Dendritic cell treated with granulocyte-macrophage colony-stimulating factor and Interleukin-4, amounts not matched to agents 40 ng/mL and 50 ng/mL, for 4 days (primary cell): ENCODE data around the gene FBN1.

Source experiments
- H3K27ac Mint-ChIP-seq: one replicate; pipeline ENCODE4 v1.8.0; 2022; ENCODE audit warnings: mild to moderate bottlenecking, mixed read lengths
- H3K27me3 Mint-ChIP-seq: one replicate; pipeline ENCODE4 v1.8.0; 2022; ENCODE audit warnings: mild to moderate bottlenecking, mixed read lengths
- H3K36me3 Mint-ChIP-seq: one replicate; pipeline ENCODE4 v1.8.0; 2022; ENCODE audit warnings: low read depth, mixed read lengths
- H3K4me1 Mint-ChIP-seq: one replicate; pipeline ENCODE4 v1.8.0; 2022; ENCODE audit warnings: low read depth, mixed read lengths
- H3K4me3 Mint-ChIP-seq: one replicate; pipeline ENCODE4 v1.8.0; 2022; ENCODE audit warnings: mild to moderate bottlenecking, moderate library complexity, mixed read lengths
- H3K9me3 Mint-ChIP-seq: one replicate; pipeline ENCODE4 v1.8.0; 2022; ENCODE audit warnings: mixed read lengths
- intact Hi-C: fragments of 100-400 bp; cut with micrococcal nuclease; formaldehyde crosslinking; loops from one replicate; pipeline ENCODE4 v1.15.0; 2022

FBN1 gene

DNA sequence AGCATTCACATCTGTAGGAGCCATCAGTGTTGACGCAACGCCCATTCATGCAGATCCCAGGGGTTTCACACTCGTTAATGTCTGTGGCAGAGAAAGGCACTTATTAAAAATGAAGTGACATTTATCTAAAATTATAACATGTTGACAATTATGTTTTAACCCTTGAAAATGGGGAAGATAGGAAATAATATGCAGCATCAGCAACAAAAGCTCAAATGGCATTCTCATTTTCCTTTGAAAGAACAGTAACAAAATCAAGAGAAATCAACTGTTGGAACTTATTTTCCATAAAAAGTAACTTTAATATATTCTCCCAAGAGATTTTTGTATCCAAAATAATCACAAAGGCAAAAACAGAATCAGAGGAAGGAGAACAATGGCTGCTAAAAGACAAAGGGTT lies 140.4 kb downstream of the FBN1 start:
- Mint-ChIP-seq H3K9me3 (no peaks in the 10 kb centered on the region), H3K27me3 (no peaks in the 10 kb centered on the region)
- intact Hi-C loops, result no loop called here

GRCh38 chr15:48501208-48501607 lies 144.3 kb downstream of the FBN1 start:
- H3K36me3 Mint-ChIP-seq, result no peaks in the 10 kb centered on the region
- no peaks in the 10 kb centered on the region for H3K9me3 Mint-ChIP-seq
- intact Hi-C loops, result no loop called here
- H3K27ac Mint-ChIP-seq, result no peak overlapping the region
- H3K27me3 Mint-ChIP-seq, result no peaks in the 10 kb centered on the region
- no peaks in the 10 kb centered on the region for H3K4me1 Mint-ChIP-seq
- H3K4me3 Mint-ChIP-seq, result no peak overlapping the region

More for the DNA sequence above, 140.4 kb downstream of the FBN1 start:
- Mint-ChIP-seq H3K36me3 (no peaks in the 10 kb centered on the region), H3K4me3 (no peak overlapping the region), H3K27ac (no peak overlapping the region), H3K4me1 (no peaks in the 10 kb centered on the region)

DNA sequence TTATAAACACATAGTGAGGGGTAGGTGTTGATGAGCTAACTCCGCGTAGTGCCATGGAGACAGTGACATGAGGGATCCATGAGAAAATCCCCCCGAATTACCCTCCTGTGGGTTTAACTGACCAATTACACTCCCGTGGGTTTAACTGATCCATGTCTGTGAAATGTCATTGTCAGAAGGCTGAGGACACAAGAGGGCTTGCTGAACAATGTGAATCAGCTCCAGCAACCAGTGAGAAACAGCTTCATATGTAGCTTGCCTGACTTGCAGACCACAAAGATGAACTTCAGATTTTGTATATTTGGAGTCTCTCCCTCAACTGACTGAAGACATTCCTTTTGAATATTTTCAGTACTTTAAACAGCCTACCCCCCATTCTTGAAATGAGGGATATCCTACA lies 144.9 kb downstream of the FBN1 start:
- no peaks in the 10 kb centered on the region for H3K36me3 Mint-ChIP-seq
- no peak overlapping the region for H3K27ac Mint-ChIP-seq
- intact Hi-C loops, result no loop called here
- no peaks in the 10 kb centered on the region for H3K27me3 Mint-ChIP-seq
- no peaks in the 10 kb centered on the region for H3K9me3 Mint-ChIP-seq
- H3K4me1 Mint-ChIP-seq, result no peaks in the 10 kb centered on the region
- no peak overlapping the region for H3K4me3 Mint-ChIP-seq

DNA sequence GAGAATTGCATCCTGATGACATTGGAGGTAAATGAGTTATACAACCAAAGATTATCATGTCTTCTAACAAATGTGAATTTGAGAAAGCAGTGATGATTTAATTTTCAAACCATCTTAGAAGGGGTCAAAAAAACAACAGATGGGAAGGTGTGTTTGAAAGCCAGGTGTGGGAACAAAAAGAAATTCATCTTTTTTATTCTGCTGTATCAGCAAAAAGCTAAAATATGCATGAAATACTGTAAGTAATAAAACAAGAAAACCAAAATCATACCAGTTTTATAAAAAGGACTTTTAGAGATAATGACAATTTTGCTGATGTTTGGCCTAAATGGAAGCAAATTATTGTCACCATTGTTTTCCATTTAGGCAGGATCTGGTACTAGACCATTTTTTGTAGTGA lies 145.5 kb downstream of the FBN1 start:
- no peaks in the 10 kb centered on the region for H3K9me3 Mint-ChIP-seq
- H3K4me1 Mint-ChIP-seq, result no peaks in the 10 kb centered on the region
- no peak overlapping the region for H3K27ac Mint-ChIP-seq
- no peak overlapping the region for H3K4me3 Mint-ChIP-seq
- intact Hi-C loops, result no loop called here
- no peaks in the 10 kb centered on the region for H3K36me3 Mint-ChIP-seq
- H3K27me3 Mint-ChIP-seq, result no peaks in the 10 kb centered on the region

- H3K9me3 Mint-ChIP-seq, result no peaks in the 10 kb centered on the region
- H3K4me3 Mint-ChIP-seq, result no peak overlapping the region
- no peaks in the 10 kb centered on the region for H3K36me3 Mint-ChIP-seq
- H3K27ac Mint-ChIP-seq, result no peak overlapping the region
- H3K27me3 Mint-ChIP-seq, result no peaks in the 10 kb centered on the region
- intact Hi-C loops, result no loop called here
- H3K4me1 Mint-ChIP-seq, result peaks cover 2% of the 10 kb centered on the region
These were observed 146.7 kb downstream of the FBN1 start for GRCh38 chr15:48498828-48499227.

DNA sequence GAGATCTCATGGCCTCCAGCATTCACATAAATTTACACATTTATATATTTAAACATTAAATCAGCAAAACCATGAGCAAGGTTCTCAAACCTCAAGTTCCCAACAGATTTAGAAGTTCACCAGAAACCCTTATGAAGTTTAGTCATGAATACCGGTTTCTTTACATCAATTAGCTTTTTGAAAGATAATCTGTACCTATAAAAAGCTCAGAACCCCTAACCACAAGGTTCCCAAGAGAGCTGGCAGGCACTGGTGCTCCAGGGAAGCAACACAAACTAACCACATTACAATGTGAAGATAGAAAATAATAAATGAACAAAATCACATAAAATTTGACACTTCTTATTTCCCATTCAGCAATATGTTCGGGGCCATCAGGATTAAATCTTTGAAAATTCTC lies 150.9 kb downstream of the FBN1 start:
- no peaks in the 10 kb centered on the region for H3K9me3 Mint-ChIP-seq
- H3K4me1 Mint-ChIP-seq, result peaks cover 8% of the 10 kb centered on the region
- no peak overlapping the region for H3K27ac Mint-ChIP-seq
- intact Hi-C loops, result no loop called here
- no peak overlapping the region for H3K4me3 Mint-ChIP-seq
- no peaks in the 10 kb centered on the region for H3K27me3 Mint-ChIP-seq
- H3K36me3 Mint-ChIP-seq, result no peaks in the 10 kb centered on the region

DNA sequence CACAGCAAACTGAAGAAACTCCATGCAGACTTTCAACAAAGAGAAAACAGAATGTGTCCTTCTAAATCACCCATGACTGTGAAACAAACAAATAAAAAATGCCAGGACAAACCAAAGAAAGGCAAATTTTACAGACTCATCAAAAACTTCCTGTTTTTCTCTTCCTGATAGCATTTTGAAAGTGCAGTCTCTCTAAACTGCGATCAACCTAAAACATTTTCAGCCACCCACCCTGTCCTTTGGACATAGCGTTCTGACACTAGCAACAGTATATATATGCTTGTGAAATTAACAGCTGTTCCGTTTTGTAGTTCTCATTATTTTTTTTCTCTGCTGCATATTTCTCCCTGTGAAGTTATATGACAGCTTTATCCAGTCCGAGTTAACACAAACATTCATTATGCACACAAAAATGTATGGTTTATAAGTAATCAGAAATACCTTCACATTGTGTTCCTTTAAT lies 151.7 kb downstream of the FBN1 start:
- intact Hi-C loops, result no loop called here
- no peaks in the 10 kb centered on the region for H3K27me3 Mint-ChIP-seq
- peaks cover 8% of the 10 kb centered on the region for H3K4me1 Mint-ChIP-seq
- no peaks in the 10 kb centered on the region for H3K9me3 Mint-ChIP-seq
- no peak overlapping the region for H3K4me3 Mint-ChIP-seq
- no peak overlapping the region for H3K27ac Mint-ChIP-seq
- no peaks in the 10 kb centered on the region for H3K36me3 Mint-ChIP-seq

- intact Hi-C loops, result no loop called here
- H3K27ac Mint-ChIP-seq, result no peak overlapping the region
- no peaks in the 10 kb centered on the region for H3K36me3 Mint-ChIP-seq
- H3K27me3 Mint-ChIP-seq, result no peaks in the 10 kb centered on the region
- no peak overlapping the region for H3K4me3 Mint-ChIP-seq
- H3K9me3 Mint-ChIP-seq, result no peaks in the 10 kb centered on the region
- H3K4me1 Mint-ChIP-seq, result peaks cover 8% of the 10 kb centered on the region
These were observed 152.3 kb downstream of the FBN1 start for GRCh38 chr15:48493084-48493762.

- intact Hi-C loops, result no loop called here
- Mint-ChIP-seq H3K9me3 (peaks cover 9% of the 10 kb centered on the region), H3K27ac (no peak overlapping the region), H3K4me1 (no peaks in the 10 kb centered on the region), H3K27me3 (no peaks in the 10 kb centered on the region), H3K36me3 (no peaks in the 10 kb centered on the region), H3K4me3 (no peak overlapping the region)
These were observed 159.3 kb downstream of the FBN1 start for GRCh38 chr15:48486228-48486627.

- H3K27ac Mint-ChIP-seq, result no peak overlapping the region
- no peaks in the 10 kb centered on the region for H3K36me3 Mint-ChIP-seq
- H3K9me3 Mint-ChIP-seq, result no peaks in the 10 kb centered on the region
- no peaks in the 10 kb centered on the region for H3K27me3 Mint-ChIP-seq
- H3K4me3 Mint-ChIP-seq, result no peak overlapping the region
- H3K4me1 Mint-ChIP-seq, result no peaks in the 10 kb centered on the region
- intact Hi-C loops, result no loop called here
These were observed 163.7 kb downstream of the FBN1 start for GRCh38 chr15:48481802-48482201.

- no peaks in the 10 kb centered on the region for H3K4me1 Mint-ChIP-seq
- H3K9me3 Mint-ChIP-seq, result no peaks in the 10 kb centered on the region
- H3K27me3 Mint-ChIP-seq, result no peaks in the 10 kb centered on the region
- no peak overlapping the region for H3K4me3 Mint-ChIP-seq
- intact Hi-C loops, result no loop called here
- no peak overlapping the region for H3K27ac Mint-ChIP-seq
- H3K36me3 Mint-ChIP-seq, result no peaks in the 10 kb centered on the region
These were observed 165.8 kb downstream of the FBN1 start for GRCh38 chr15:48479751-48480150.

DNA sequence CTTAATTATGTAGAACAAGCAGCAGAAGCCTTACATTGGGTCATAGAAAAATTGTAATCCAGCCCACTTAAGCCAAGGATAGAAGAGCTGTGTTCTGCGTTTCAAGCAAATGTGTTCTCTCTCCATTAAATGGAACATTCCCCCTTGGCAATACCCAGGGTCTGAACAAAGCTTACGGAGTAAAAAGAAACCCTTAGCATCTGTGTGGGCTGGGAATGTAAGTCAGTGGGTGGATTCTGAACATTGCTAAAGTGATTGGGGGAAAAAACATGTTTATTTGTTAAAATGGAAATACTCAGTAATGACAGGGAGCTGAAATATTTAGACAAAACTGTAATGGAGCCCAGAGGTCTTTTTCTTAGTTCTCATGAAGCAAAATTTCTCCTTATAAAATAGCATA lies 166.9 kb downstream of the FBN1 start:
- Mint-ChIP-seq H3K36me3 (no peaks in the 10 kb centered on the region), H3K27me3 (no peaks in the 10 kb centered on the region), H3K9me3 (no peaks in the 10 kb centered on the region), H3K27ac (no peak overlapping the region), H3K4me3 (no peak overlapping the region), H3K4me1 (no peaks in the 10 kb centered on the region)
- intact Hi-C loops, result no loop called here

DNA sequence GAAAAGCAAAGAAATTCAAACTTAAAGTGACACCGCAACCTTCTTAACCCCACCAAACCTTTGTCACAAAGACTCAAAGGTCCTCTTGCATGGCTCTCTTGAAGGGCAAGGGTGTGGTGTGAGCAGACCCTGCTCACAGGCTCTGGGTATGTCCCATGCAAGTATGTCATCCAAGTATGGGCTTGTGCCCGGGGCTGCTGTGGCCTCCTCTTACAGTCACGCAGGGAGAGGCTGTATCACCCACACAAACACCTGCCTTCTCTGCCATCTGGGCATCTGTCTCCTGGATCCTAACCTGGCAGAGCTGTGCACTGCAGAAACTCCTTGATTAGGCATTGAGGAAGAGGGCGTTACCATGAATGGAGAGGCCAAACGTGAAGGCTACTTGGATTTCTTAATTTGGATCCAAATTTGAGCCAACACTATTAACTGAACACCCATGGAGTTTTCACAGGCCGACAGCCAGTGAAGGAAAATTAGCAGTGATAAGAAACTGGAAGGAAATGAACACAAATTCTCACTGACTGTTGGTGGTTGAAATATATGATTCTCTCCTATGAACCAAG lies 167.6 kb downstream of the FBN1 start:
- H3K36me3 Mint-ChIP-seq, result no peaks in the 10 kb centered on the region
- H3K27ac Mint-ChIP-seq, result no peak overlapping the region
- intact Hi-C loops, result no loop called here
- H3K9me3 Mint-ChIP-seq, result no peaks in the 10 kb centered on the region
- H3K4me1 Mint-ChIP-seq, result peaks cover 2% of the 10 kb centered on the region
- H3K27me3 Mint-ChIP-seq, result no peaks in the 10 kb centered on the region
- no peak overlapping the region for H3K4me3 Mint-ChIP-seq

- no peak overlapping the region for H3K4me3 Mint-ChIP-seq
- peaks cover 8% of the 10 kb centered on the region for H3K4me1 Mint-ChIP-seq
- H3K36me3 Mint-ChIP-seq, result no peaks in the 10 kb centered on the region
- no peaks in the 10 kb centered on the region for H3K9me3 Mint-ChIP-seq
- intact Hi-C loops, result no loop called here
- no peak overlapping the region for H3K27ac Mint-ChIP-seq
- H3K27me3 Mint-ChIP-seq, result no peaks in the 10 kb centered on the region
These were observed 169.7 kb downstream of the FBN1 start for GRCh38 chr15:48475600-48476395.
